Activated CD8-positive, alpha-beta memory T cell treated with anti-CD3 and anti-CD28 coated beads for 4 hours (primary cell): ENCODE results near the gene KLK6.

Experiments
- DNase-seq, 2 donors: peaks; one replicate each; pipeline ENCODE4 v3.0.0-alpha.2; 2020; ENCODE audit warnings: low read depth in 2 of 2

The KLK6 gene

GRCh38 chr19:50969413-50969760, at the start of gene KLK6:
KLK6 (minus strand) TSS chr19:50969591; CDS start chr19:50968104, 1,487 bp downstream.
- DNase-seq = no peak

- no peak for DNase-seq
Measured at GRCh38 chr19:51018745-51019543, 49.6 kb upstream of the KLK6 start.

- peak in 1 of 2 donors; percentile 16 for DNase-seq
Measured at GRCh38 chr19:51016798-51017683, 47.6 kb upstream of the KLK6 start.

- DNase-seq = no peak
Measured at GRCh38 chr19:51015691-51016267, 46.4 kb upstream of the KLK6 start.

- DNase-seq = no peak
Measured at GRCh38 chr19:51014242-51014641, 44.9 kb upstream of the KLK6 start.

- DNase-seq = no peak
Measured at GRCh38 chr19:51012661-51013190, 43.3 kb upstream of the KLK6 start.

- DNase-seq = no peak
Measured at GRCh38 chr19:51010066-51010795, 40.8 kb upstream of the KLK6 start.

GRCh38 chr19:51009061-51009891, 39.9 kb upstream of the KLK6 start:
- no peak for DNase-seq

- no peak for DNase-seq
Measured at GRCh38 chr19:51007488-51007887, 38.1 kb upstream of the KLK6 start.

- no peak for DNase-seq
Measured at GRCh38 chr19:51006406-51006805, 37.0 kb upstream of the KLK6 start.

GRCh38 chr19:51005248-51005647, 35.9 kb upstream of the KLK6 start:
- DNase-seq = no peak

- DNase-seq = no peak
Measured at GRCh38 chr19:51003316-51003715, 33.9 kb upstream of the KLK6 start.

- DNase-seq = no peak
Measured at GRCh38 chr19:51002542-51003311, 33.3 kb upstream of the KLK6 start.

- no peak for DNase-seq
Measured at GRCh38 chr19:51002089-51002532, 32.7 kb upstream of the KLK6 start.

- no peak for DNase-seq
Measured at GRCh38 chr19:51001515-51001914, 32.1 kb upstream of the KLK6 start, which contains the start of gene KLK8. KLK8 (minus strand) TSS chr19:51001604; CDS start chr19:51001167, 437 bp downstream.

GRCh38 chr19:51000981-51001380, 31.6 kb upstream of the KLK6 start:
- DNase-seq = no peak

GRCh38 chr19:51000426-51000825, 31.0 kb upstream of the KLK6 start:
- no peak for DNase-seq

- no peak for DNase-seq
Measured at GRCh38 chr19:50998686-50999085, 29.3 kb upstream of the KLK6 start.

GRCh38 chr19:50998061-50998460, 28.7 kb upstream of the KLK6 start:
- no peak for DNase-seq

- DNase-seq = no peak
Measured at GRCh38 chr19:50994129-50994528, 24.7 kb upstream of the KLK6 start.
